ENCODE data around the gene MYLK.
A peak's percentile ranks its signal among the peaks of the same experiment; 100 is the strongest.
"Not testable (repeated sequence)": the region's sequence is repeated elsewhere in the genome, so short reads cannot be mapped to it uniquely, and the experiment has no call there.

MYLK gene

GRCh38 chr3:123724306-123724705, 159.8 kb downstream of the MYLK start:
- H3K9me3 Mint-ChIP-seq = no peaks in the 10 kb centered on the region
- H3K27ac Mint-ChIP-seq = no peak overlapping the region
- peaks cover 18% of the 10 kb centered on the region for H3K27me3 Mint-ChIP-seq
- CTCF ChIA-PET = interaction anchor here (0.6 to 3.1 kb wide), 17 partner anchors 10 to 509 kb away, joined by 3 to 26 read pairs (median 4); no protein-coding TSS in a partner anchor
- H3K4me3 Mint-ChIP-seq = no peak overlapping the region
- H3K36me3 Mint-ChIP-seq = no peaks in the 10 kb centered on the region
- no peak for DNase-seq
- no peaks in the 10 kb centered on the region for H3K4me1 Mint-ChIP-seq

- Mint-ChIP-seq H3K27ac (no peak overlapping the region), H3K4me3 (no peak overlapping the region), H3K27me3 (peaks cover 19% of the 10 kb centered on the region), H3K4me1 (no peaks in the 10 kb centered on the region), H3K36me3 (no peaks in the 10 kb centered on the region), H3K9me3 (no peaks in the 10 kb centered on the region)
- DNase-seq = peak; percentile 60
- CTCF ChIA-PET = interaction anchor here (0.6 to 3.1 kb wide), 19 partner anchors 10 to 509 kb away, joined by 3 to 26 read pairs (median 4); no protein-coding TSS in a partner anchor
These were observed 160.5 kb downstream of the MYLK start for GRCh38 chr3:123723522-123724168.

- Mint-ChIP-seq H3K9me3 (no peaks in the 10 kb centered on the region), H3K27me3 (peaks cover 22% of the 10 kb centered on the region), H3K4me3 (no peak overlapping the region), H3K4me1 (no peaks in the 10 kb centered on the region), H3K36me3 (no peaks in the 10 kb centered on the region), H3K27ac (no peak overlapping the region)
- CTCF ChIA-PET = interaction anchor here (0.8 to 3.1 kb wide), 15 partner anchors 9 to 393 kb away, joined by 3 to 26 read pairs (median 4); no protein-coding TSS in a partner anchor
- DNase-seq = no peak
These were observed 161.1 kb downstream of the MYLK start for GRCh38 chr3:123723070-123723469.

GRCh38 chr3:123722456-123722855, 161.7 kb downstream of the MYLK start:
- no peaks in the 10 kb centered on the region for H3K36me3 Mint-ChIP-seq
- DNase-seq = no peak
- peaks cover 22% of the 10 kb centered on the region for H3K27me3 Mint-ChIP-seq
- CTCF ChIA-PET = interaction anchor here (0.7 to 3.1 kb wide), 3 partner anchors 70 to 80 kb away, joined by 3 to 26 read pairs (median 10); no protein-coding TSS in a partner anchor
- no peaks in the 10 kb centered on the region for H3K9me3 Mint-ChIP-seq
- no peak overlapping the region for H3K27ac Mint-ChIP-seq
- H3K4me3 Mint-ChIP-seq = no peak overlapping the region
- no peaks in the 10 kb centered on the region for H3K4me1 Mint-ChIP-seq

GRCh38 chr3:123722021-123722420, 162.1 kb downstream of the MYLK start:
- Mint-ChIP-seq H3K9me3 (no peaks in the 10 kb centered on the region), H3K27me3 (peaks cover 22% of the 10 kb centered on the region), H3K27ac (no peak overlapping the region), H3K36me3 (no peaks in the 10 kb centered on the region), H3K4me3 (no peak overlapping the region), H3K4me1 (no peaks in the 10 kb centered on the region)
- CTCF ChIA-PET = interaction anchor here (0.7 to 3.1 kb wide), 3 partner anchors 69 to 80 kb away, joined by 3 to 26 read pairs (median 10); no protein-coding TSS in a partner anchor
- no peak for DNase-seq

GRCh38 chr3:123721095-123721689, 162.9 kb downstream of the MYLK start:
- not testable (repeated sequence) for H3K36me3 Mint-ChIP-seq, H3K27ac Mint-ChIP-seq, H3K4me1 Mint-ChIP-seq, DNase-seq, H3K9me3 Mint-ChIP-seq, H3K4me3 Mint-ChIP-seq
- peaks cover 22% of the 10 kb centered on the region for H3K27me3 Mint-ChIP-seq
- CTCF ChIA-PET = interaction anchor here (0.9 to 1.4 kb wide), 3 partner anchors 69 to 819 kb away, joined by 3 to 6 read pairs (median 6); no protein-coding TSS in a partner anchor

GRCh38 chr3:123720638-123721037, 163.5 kb downstream of the MYLK start:
- Mint-ChIP-seq H3K4me1 (no peaks in the 10 kb centered on the region), H3K9me3 (no peaks in the 10 kb centered on the region), H3K36me3 (no peaks in the 10 kb centered on the region), H3K27me3 (peaks cover 22% of the 10 kb centered on the region), H3K4me3 (no peak overlapping the region), H3K27ac (no peak overlapping the region)
- CTCF ChIA-PET = interaction anchor here (0.9 to 1.4 kb wide), 3 partner anchors 68 to 818 kb away, joined by 3 to 6 read pairs (median 6); no protein-coding TSS in a partner anchor
- DNase-seq = no peak

GRCh38 chr3:123719862-123720453, 164.2 kb downstream of the MYLK start:
- CTCF ChIA-PET = interaction anchor here (0.9 to 1.4 kb wide), 3 partner anchors 68 to 818 kb away, joined by 3 to 6 read pairs (median 6); no protein-coding TSS in a partner anchor
- H3K27me3 Mint-ChIP-seq = peaks cover 22% of the 10 kb centered on the region
- no peak for DNase-seq
- H3K4me3 Mint-ChIP-seq = no peak overlapping the region
- no peak overlapping the region for H3K27ac Mint-ChIP-seq
- no peaks in the 10 kb centered on the region for H3K9me3 Mint-ChIP-seq
- H3K36me3 Mint-ChIP-seq = no peaks in the 10 kb centered on the region
- no peaks in the 10 kb centered on the region for H3K4me1 Mint-ChIP-seq

GRCh38 chr3:123719061-123719756, 164.9 kb downstream of the MYLK start:
- H3K27ac Mint-ChIP-seq, H3K36me3 Mint-ChIP-seq, H3K4me1 Mint-ChIP-seq, H3K9me3 Mint-ChIP-seq, H3K4me3 Mint-ChIP-seq: not testable (repeated sequence)
- DNase-seq = peak; percentile 58
- CTCF ChIA-PET = interaction anchor here (1.4 kb wide), 1 partner anchor 66 kb away, joined by 4 read pairs; no protein-coding TSS in a partner anchor
- peaks cover 24% of the 10 kb centered on the region for H3K27me3 Mint-ChIP-seq

GRCh38 chr3:123718108-123718507, 166.0 kb downstream of the MYLK start:
- H3K9me3 Mint-ChIP-seq = no peaks in the 10 kb centered on the region
- CTCF ChIA-PET = interaction anchor here (1.4 kb wide), 1 partner anchor 65 kb away, joined by 4 read pairs; no protein-coding TSS in a partner anchor
- no peaks in the 10 kb centered on the region for H3K36me3 Mint-ChIP-seq
- H3K4me3 Mint-ChIP-seq = no peak overlapping the region
- DNase-seq = no peak
- peaks cover 23% of the 10 kb centered on the region for H3K27me3 Mint-ChIP-seq
- no peak overlapping the region for H3K27ac Mint-ChIP-seq
- H3K4me1 Mint-ChIP-seq = no peaks in the 10 kb centered on the region

GRCh38 chr3:123717451-123717850, 166.7 kb downstream of the MYLK start:
- H3K36me3 Mint-ChIP-seq, H3K4me3 Mint-ChIP-seq, H3K9me3 Mint-ChIP-seq, H3K27ac Mint-ChIP-seq, H3K4me1 Mint-ChIP-seq, DNase-seq: not testable (repeated sequence)
- CTCF ChIA-PET = interaction anchor here (0.9 to 1.9 kb wide), 3 partner anchors 11 to 75 kb away, joined by 5 to 7 read pairs (median 7); no protein-coding TSS in a partner anchor
- H3K27me3 Mint-ChIP-seq = peaks cover 24% of the 10 kb centered on the region

- DNase-seq = no peak
- CTCF ChIA-PET = interaction anchor here (1.7 to 1.9 kb wide), 2 partner anchors 12 to 64 kb away, joined by 7 read pairs; no protein-coding TSS in a partner anchor
- no peak overlapping the region for H3K4me3 Mint-ChIP-seq
- peaks cover 27% of the 10 kb centered on the region for H3K27me3 Mint-ChIP-seq
- H3K4me1 Mint-ChIP-seq = no peaks in the 10 kb centered on the region
- H3K9me3 Mint-ChIP-seq = no peaks in the 10 kb centered on the region
- no peak overlapping the region for H3K27ac Mint-ChIP-seq
- H3K36me3 Mint-ChIP-seq = no peaks in the 10 kb centered on the region
These were observed 167.7 kb downstream of the MYLK start for GRCh38 chr3:123716411-123716810.

GRCh38 chr3:123713211-123713610, 170.9 kb downstream of the MYLK start:
- no peak for DNase-seq
- H3K4me1 Mint-ChIP-seq = no peaks in the 10 kb centered on the region
- CTCF ChIA-PET = no interaction called here
- H3K36me3 Mint-ChIP-seq = no peaks in the 10 kb centered on the region
- no peak overlapping the region for H3K4me3 Mint-ChIP-seq
- H3K27ac Mint-ChIP-seq = no peak overlapping the region
- H3K9me3 Mint-ChIP-seq = no peaks in the 10 kb centered on the region
- H3K27me3 Mint-ChIP-seq = peaks cover 17% of the 10 kb centered on the region
